Peyer's patch (tissue), 4 donors: ENCODE results near the gene LDLRAD3.

ENCODE experiments used
- POLR2A ChIP-seq, 2 donors: fragments of 450-650 bp; IDR thresholded peaks; one replicate each; pipeline ENCODE4 v1.5.1; 2017; ENCODE audit warnings: antibody characterized with exemption in 2 of 2, mild to moderate bottlenecking in 2 of 2, moderate library complexity in 2 of 2
- TF ChIP-seq, protein P1 (sequence below), 6 experiments: fragments of 450-650 bp in 4 of 6; fragments of 200-600 bp in 2 of 6; sonication (generic) in 1 of 6; IDR thresholded peaks; one replicate each; pipeline ENCODE4 v1.5.1; 2017 to 2019; ENCODE audit warnings: antibody characterized with exemption in 6 of 6, mild to moderate bottlenecking in 3 of 6, moderate library complexity in 1 of 6

DNA sequence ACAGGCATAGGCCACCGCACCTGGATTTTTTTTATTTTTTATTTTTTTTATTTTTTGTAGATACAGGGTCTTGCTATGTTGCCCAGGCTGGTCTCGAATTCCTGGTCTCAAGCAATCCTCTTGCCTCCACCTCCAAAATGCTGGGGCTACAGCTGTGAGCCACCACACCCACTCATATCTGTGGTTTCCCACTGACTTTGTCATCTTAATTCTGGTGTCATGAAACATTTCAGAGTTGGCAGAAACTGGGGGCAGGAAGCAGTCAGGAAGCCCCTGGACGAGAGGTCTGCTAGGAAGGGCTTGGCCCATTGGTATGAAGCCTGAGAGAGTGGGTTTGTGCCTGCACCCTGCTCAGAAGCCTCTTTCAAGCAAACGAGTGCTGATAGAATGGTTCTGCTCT lies 296.3 kb downstream of the LDLRAD3 start:
- TF ChIP-seq, protein P1, sequence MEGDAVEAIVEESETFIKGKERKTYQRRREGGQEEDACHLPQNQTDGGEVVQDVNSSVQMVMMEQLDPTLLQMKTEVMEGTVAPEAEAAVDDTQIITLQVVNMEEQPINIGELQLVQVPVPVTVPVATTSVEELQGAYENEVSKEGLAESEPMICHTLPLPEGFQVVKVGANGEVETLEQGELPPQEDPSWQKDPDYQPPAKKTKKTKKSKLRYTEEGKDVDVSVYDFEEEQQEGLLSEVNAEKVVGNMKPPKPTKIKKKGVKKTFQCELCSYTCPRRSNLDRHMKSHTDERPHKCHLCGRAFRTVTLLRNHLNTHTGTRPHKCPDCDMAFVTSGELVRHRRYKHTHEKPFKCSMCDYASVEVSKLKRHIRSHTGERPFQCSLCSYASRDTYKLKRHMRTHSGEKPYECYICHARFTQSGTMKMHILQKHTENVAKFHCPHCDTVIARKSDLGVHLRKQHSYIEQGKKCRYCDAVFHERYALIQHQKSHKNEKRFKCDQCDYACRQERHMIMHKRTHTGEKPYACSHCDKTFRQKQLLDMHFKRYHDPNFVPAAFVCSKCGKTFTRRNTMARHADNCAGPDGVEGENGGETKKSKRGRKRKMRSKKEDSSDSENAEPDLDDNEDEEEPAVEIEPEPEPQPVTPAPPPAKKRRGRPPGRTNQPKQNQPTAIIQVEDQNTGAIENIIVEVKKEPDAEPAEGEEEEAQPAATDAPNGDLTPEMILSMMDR (IDR thresholded peaks at IDR 0.05): no peak
- TF ChIP-seq POLR2A (IDR thresholded peaks at IDR 0.05): no peak
